Activated CD8-positive, alpha-beta T cell treated with anti-CD3 and anti-CD28 coated beads for 36 hours (primary cell): Measurements from ENCODE around the gene KCNC3. TPM values are rescaled to one million over a fixed set of nuclear protein-coding genes. Genes with fewer than 3 reads are reported as not detected.

Experiments
- ATAC-seq: fragments of 200-7000 bp; cut with Tn5 transposase; one replicate; pipeline ENCODE4 v1.10.0; 2021; ENCODE audit warnings: mild to moderate bottlenecking, moderate library complexity
- CTCF ChIA-PET: fragments of 350-600 bp; sonication (Branson Sonifier 250); formaldehyde crosslinking; loops from one replicate; lab custom pipeline; 2021; ENCODE audit warnings: antibody characterized with exemption; lab: Charles Lee
- POLR2A ChIA-PET: fragments of 350-600 bp; sonication (Branson Sonifier 250); formaldehyde crosslinking; loops from one replicate; lab custom pipeline; 2021; ENCODE audit warnings: antibody characterized with exemption; lab: Charles Lee
- DNase-seq: peaks from one replicate; pipeline ENCODE4 v3.0.0-alpha.2; 2020
- H3K27ac Mint-ChIP-seq: one replicate; pipeline ENCODE4 v1.8.0; 2021; ENCODE audit warnings: mild to moderate bottlenecking, mixed read lengths
- H3K27me3 Mint-ChIP-seq: one replicate; pipeline ENCODE4 v1.8.0; 2021; ENCODE audit warnings: mixed read lengths
- H3K36me3 Mint-ChIP-seq: one replicate; pipeline ENCODE4 v1.8.0; 2021; ENCODE audit warnings: low read depth, mixed read lengths
- H3K4me1 Mint-ChIP-seq: one replicate; pipeline ENCODE4 v1.8.0; 2021; ENCODE audit warnings: low read depth, mixed read lengths
- H3K4me3 Mint-ChIP-seq: one replicate; pipeline ENCODE4 v1.8.0; 2021; ENCODE audit warnings: mild to moderate bottlenecking, moderate library complexity, mixed read lengths
- H3K9me3 Mint-ChIP-seq: one replicate; pipeline ENCODE4 v1.8.0; 2021; ENCODE audit warnings: mixed read lengths
- intact Hi-C: fragments of 100-400 bp; cut with micrococcal nuclease; formaldehyde crosslinking; loops from one replicate; pipeline ENCODE4 v1.10.0; 2022
- total RNA-seq, 2 experiments: library from RNA; stranded (reverse); gene quantifications; one replicate each; pipeline ENCODE4 v1.2.3, GENCODE V29; 2021
- TF ChIP-seq, protein P1 (sequence below): fragments of 200-600 bp; IDR thresholded peaks from one replicate; pipeline ENCODE4 v1.8.0; 2022; ENCODE audit warnings: antibody characterized with exemption, mild to moderate bottlenecking

The KCNC3 gene
- total RNA-seq, 2 experiments from 2014 or later: 0.77 to 0.81 TPM

DNA sequence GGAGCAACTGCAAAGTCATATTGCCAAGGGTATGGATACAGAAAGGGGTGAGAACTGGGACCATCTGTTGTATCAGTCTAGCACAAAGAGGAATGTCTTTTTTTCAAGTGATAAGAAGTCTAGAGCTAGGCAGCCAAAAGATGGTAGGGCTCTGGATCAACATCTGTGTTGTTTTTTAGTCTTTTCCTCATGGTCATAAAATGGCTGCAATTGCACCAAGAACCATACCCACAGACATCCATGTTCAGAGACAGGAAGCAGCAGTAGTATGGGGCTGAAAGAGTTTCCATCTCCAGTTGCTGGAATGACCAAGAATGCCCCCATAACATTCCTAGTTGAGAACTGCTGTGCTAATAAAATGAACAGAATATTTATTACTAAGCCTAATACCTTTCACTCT, 25.6 kb downstream of the KCNC3 start:
- ATAC-seq: no peak

DNA sequence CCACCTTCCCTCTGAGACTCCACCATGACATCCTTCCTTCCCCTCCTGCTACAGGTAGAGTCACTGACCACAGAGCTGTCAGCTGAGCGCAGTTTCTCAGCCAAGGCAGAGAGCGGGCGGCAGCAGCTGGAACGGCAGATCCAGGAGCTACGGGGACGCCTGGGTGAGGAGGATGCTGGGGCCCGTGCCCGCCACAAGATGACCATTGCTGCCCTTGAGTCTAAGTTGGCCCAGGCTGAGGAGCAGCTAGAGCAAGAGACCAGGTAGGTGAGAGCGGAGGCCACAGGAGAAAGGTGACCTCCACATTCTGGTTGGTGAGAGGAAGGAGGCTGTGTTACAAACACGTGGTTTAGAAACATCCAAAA, 27.6 kb downstream of the KCNC3 start:
- Mint-ChIP-seq H3K27me3 (peaks cover 36% of the 10 kb centered on the region), H3K27ac (no peak overlapping the region), H3K9me3 (peaks cover 2% of the 10 kb centered on the region), H3K36me3 (no peaks in the 10 kb centered on the region), H3K4me1 (peaks cover 14% of the 10 kb centered on the region), H3K4me3 (no peak overlapping the region)
- no peak for DNase-seq
- TF ChIP-seq, protein P1, sequence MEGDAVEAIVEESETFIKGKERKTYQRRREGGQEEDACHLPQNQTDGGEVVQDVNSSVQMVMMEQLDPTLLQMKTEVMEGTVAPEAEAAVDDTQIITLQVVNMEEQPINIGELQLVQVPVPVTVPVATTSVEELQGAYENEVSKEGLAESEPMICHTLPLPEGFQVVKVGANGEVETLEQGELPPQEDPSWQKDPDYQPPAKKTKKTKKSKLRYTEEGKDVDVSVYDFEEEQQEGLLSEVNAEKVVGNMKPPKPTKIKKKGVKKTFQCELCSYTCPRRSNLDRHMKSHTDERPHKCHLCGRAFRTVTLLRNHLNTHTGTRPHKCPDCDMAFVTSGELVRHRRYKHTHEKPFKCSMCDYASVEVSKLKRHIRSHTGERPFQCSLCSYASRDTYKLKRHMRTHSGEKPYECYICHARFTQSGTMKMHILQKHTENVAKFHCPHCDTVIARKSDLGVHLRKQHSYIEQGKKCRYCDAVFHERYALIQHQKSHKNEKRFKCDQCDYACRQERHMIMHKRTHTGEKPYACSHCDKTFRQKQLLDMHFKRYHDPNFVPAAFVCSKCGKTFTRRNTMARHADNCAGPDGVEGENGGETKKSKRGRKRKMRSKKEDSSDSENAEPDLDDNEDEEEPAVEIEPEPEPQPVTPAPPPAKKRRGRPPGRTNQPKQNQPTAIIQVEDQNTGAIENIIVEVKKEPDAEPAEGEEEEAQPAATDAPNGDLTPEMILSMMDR: no peak
- intact Hi-C loops: no loop called here
- ChIA-PET CTCF (interaction anchor here (1.1 to 1.7 kb wide), 6 partner anchors 12 to 159 kb away, joined by 3 to 4 read pairs (median 3); partner anchors contain the start of gene KCNC3), POLR2A (no interaction called here)
- no peak for ATAC-seq

More for the DNA sequence above, 25.6 kb downstream of the KCNC3 start:
- no peak for DNase-seq
- H3K4me1 Mint-ChIP-seq: peaks cover 14% of the 10 kb centered on the region
- intact Hi-C loops: no loop called here
- TF ChIP-seq, protein P1: no peak
- H3K27me3 Mint-ChIP-seq: peaks cover 41% of the 10 kb centered on the region
- POLR2A ChIA-PET: interaction anchor here (0.6 kb wide), 1 partner anchor 696 kb away, joined by 4 read pairs; no protein-coding TSS in a partner anchor
- H3K27ac Mint-ChIP-seq: no peak overlapping the region
- H3K4me3 Mint-ChIP-seq: no peak overlapping the region
- H3K36me3 Mint-ChIP-seq: no peaks in the 10 kb centered on the region
- CTCF ChIA-PET: no interaction called here
- H3K9me3 Mint-ChIP-seq: peaks cover 2% of the 10 kb centered on the region

DNA sequence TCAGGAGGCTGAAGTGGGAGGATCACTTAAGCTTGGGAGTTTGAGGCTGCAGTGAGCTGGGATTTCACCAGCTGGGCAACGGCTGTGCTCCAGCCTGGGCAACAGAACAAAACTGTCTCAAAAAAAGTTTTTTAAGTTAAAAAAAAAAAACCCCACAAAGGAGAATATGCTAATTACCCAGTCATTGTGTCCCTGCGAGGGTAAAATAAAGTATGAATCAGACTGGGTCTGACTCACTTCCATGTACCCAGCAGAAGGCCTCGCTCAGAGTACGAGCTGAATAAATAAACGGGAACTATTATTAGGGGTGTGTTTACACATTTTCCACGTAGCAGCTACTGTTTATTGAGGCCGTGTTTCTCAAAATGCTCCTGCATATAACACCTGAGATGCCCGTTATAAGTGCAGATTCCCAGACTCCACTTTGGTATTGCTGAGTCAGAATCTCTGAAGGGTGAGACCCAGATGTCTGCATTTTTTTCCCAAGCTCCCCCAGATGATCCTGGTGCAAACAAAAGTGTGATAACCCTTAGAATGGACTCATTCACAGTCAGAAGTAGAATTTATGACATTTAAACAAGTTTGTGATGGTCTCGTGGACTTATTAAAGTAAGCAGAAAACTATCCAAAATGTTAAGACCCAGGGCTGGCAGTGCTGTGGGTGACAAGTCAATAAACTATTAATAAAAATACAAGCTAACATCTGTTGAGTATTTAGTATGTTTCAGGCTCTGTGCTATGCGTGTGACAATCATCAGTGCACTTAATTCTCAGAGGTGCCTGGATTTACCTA, 28.2 kb downstream of the KCNC3 start:
- Mint-ChIP-seq H3K27me3 (peaks cover 32% of the 10 kb centered on the region), H3K4me1 (peaks cover 14% of the 10 kb centered on the region), H3K4me3 (no peak overlapping the region), H3K36me3 (no peaks in the 10 kb centered on the region), H3K27ac (no peak overlapping the region), H3K9me3 (peaks cover 2% of the 10 kb centered on the region)
- ATAC-seq: peak; percentile 98
- DNase-seq: peak; percentile 32
- intact Hi-C loops: no loop called here
- CTCF ChIA-PET: interaction anchor here (1.1 to 1.7 kb wide), 5 partner anchors 12 to 160 kb away, joined by 3 to 4 read pairs (median 3); no protein-coding TSS in a partner anchor
- TF ChIP-seq, protein P1: no peak
- POLR2A ChIA-PET: no interaction called here

DNA sequence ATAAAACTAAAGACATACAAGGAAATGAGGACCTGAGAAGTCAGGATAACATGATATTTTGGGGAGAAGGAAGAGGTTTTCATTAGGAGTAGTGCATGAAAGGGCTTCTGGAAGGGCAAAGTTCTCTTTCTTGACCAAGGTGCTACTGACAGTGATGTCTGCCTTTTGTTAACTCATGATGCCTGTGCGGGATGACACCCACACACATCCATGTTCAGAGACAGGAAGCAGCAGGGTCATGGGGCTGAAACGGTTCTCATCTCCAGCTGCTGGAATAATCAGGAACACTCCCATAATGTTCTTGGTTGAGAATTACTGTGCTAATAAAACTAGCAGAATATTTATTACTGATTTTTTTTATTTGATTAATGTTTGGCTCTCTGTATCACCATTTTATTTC, 29.1 kb downstream of the KCNC3 start:
- CTCF ChIA-PET: interaction anchor here (1.3 kb wide), 1 partner anchor 28 kb away, joined by 3 read pairs; no protein-coding TSS in a partner anchor

More for the DNA sequence above, 29.1 kb downstream of the KCNC3 start:
- peaks cover 30% of the 10 kb centered on the region for H3K27me3 Mint-ChIP-seq
- peaks cover 2% of the 10 kb centered on the region for H3K9me3 Mint-ChIP-seq
- H3K4me1 Mint-ChIP-seq: peaks cover 14% of the 10 kb centered on the region
- H3K36me3 Mint-ChIP-seq: no peaks in the 10 kb centered on the region
- H3K4me3 Mint-ChIP-seq: no peak overlapping the region
- POLR2A ChIA-PET: no interaction called here
- ATAC-seq (no peak), DNase-seq (no peak)
- no peak overlapping the region for H3K27ac Mint-ChIP-seq
- intact Hi-C loops: no loop called here
- TF ChIP-seq, protein P1: no peak
